Measurements from ENCODE around the gene BAHCC1. TPM values are rescaled to one million over a fixed set of nuclear protein-coding genes. Genes with fewer than 3 reads are reported as not detected.

Gene BAHCC1
- total and polyA plus RNA-seq, 2 donors (not counting 3 experiments of a cell fraction or from before 2014, with no cell fraction given) = 4.7 to 11.6 TPM

DNA sequence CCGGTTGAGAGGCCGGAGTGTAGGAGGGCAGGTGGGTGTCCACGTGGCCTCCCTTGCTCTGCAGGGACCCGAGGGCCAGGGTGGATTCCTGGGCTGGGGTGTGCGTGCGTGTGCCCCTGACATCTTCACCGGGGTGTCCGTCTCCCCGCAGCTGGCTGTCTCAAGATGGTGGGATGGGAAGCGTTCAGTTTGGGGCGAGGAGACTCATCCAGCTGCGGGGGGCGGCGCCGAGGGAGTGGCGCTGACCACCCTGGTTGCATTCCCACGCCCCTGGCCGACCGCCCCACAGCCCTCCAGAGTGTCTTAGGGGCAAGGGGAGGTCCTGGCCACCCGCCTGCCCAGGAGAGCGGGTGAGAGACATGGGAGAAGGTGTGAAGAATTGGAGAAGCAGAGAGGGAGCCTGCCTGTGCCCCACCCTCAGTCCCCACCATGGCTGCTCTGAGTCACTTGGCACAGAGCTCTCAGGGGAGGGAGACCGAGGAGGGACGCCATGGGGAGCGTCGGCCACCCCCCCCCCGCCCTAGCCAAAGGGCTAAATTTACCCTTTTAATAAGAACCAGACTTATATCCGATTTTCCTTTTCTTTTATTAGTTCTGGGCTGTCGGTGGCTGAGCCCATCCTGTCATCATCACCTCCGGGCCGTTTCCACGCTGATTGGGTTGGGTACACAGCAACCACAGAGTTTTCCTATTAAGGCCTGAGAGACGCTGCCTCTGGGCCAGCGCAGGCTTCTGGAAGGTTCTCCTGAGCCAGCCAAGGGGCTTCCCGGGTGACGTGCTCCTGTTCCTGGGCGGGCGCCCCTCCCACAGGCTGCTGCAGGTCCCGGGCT is 22.0 kb downstream of the BAHCC1 start:
- POLR2A ChIA-PET = no interaction called here
- no peak for FAIRE-seq
- no peaks in the 10 kb centered on the region for H3K9me3 ChIP-seq (replicated peaks; ENCODE audit: control insufficient read depth, insufficient read depth, low read length)
- intact Hi-C loops (cut with micrococcal nuclease) = loop anchor here (5.0 kb wide), 1 partner anchor 40 kb away; no protein-coding TSS in a partner anchor
- H3K4me3 ChIP-seq (replicated peaks in 1 of 3; ENCODE audit: insufficient read depth in 1 of 3, low read depth in 1 of 3, low read length in 3 of 3) = no peak overlapping the region
- H3K9me1 ChIP-seq (replicated peaks; ENCODE audit: control insufficient read depth, extremely low read depth, insufficient read depth, low read length) = no peaks in the 10 kb centered on the region
- no peaks in the 10 kb centered on the region for H3K36me3 ChIP-seq (ENCODE audit: control insufficient read depth in 2 of 2, extremely low read depth in 1 of 2, insufficient read depth in 2 of 2, low read length in 2 of 2)
- CTCF ChIA-PET = no interaction called here
- TF ChIP-seq EZH2 (IDR thresholded peaks at IDR 0.05; ENCODE audit: borderline replicate concordance, low read depth, low read length, severe bottlenecking) (no peak), POLR2A (IDR thresholded peaks at IDR 0.05; ENCODE audit: low read depth, low read length) (no peak), JUN (IDR thresholded peaks at IDR 0.05; ENCODE audit: borderline replicate concordance, insufficient read depth, insufficient read length, low read depth) (no peak), MYC (IDR thresholded peaks at IDR 0.05; ENCODE audit: low read depth, low read length) (no peak), GATA2 (IDR thresholded peaks at IDR 0.05; ENCODE audit: insufficient read depth, insufficient read length, low read depth, low read length) (no peak), POLR2AphosphoS5 (IDR thresholded peaks at IDR 0.05; ENCODE audit: insufficient read depth, low read depth, low read length) (no peak), FOS (IDR thresholded peaks at IDR 0.05; ENCODE audit: borderline replicate concordance, insufficient read depth, low read length) (no peak)
- TF ChIP-seq, protein P1, sequence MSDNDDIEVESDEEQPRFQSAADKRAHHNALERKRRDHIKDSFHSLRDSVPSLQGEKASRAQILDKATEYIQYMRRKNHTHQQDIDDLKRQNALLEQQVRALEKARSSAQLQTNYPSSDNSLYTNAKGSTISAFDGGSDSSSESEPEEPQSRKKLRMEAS (IDR thresholded peaks at IDR 0.05; ENCODE audit: insufficient read depth, insufficient read length) = no peak
- TF ChIP-seq, protein P2, sequence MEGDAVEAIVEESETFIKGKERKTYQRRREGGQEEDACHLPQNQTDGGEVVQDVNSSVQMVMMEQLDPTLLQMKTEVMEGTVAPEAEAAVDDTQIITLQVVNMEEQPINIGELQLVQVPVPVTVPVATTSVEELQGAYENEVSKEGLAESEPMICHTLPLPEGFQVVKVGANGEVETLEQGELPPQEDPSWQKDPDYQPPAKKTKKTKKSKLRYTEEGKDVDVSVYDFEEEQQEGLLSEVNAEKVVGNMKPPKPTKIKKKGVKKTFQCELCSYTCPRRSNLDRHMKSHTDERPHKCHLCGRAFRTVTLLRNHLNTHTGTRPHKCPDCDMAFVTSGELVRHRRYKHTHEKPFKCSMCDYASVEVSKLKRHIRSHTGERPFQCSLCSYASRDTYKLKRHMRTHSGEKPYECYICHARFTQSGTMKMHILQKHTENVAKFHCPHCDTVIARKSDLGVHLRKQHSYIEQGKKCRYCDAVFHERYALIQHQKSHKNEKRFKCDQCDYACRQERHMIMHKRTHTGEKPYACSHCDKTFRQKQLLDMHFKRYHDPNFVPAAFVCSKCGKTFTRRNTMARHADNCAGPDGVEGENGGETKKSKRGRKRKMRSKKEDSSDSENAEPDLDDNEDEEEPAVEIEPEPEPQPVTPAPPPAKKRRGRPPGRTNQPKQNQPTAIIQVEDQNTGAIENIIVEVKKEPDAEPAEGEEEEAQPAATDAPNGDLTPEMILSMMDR (IDR thresholded peaks at IDR 0.05; ENCODE audit: extremely low read depth in 1 of 2, insufficient read depth in 1 of 2, low read depth in 1 of 2, low read length in 2 of 2) = no peak
- no peak overlapping the region for H3K4me2 ChIP-seq (ENCODE audit: insufficient read depth, low read length)
- no peak overlapping the region for H3K9ac ChIP-seq (replicated peaks; ENCODE audit: extremely low read depth, insufficient read depth, low read length)
- H3K27ac ChIP-seq (ENCODE audit: insufficient read depth, low read depth, low read length) = no peak overlapping the region
- BruUV-seq (replicated peaks) = no TSS peak
- H4K20me1 ChIP-seq (replicated peaks; ENCODE audit: control insufficient read depth, extremely low read depth, insufficient read depth, low read length) = no peaks in the 10 kb centered on the region
- no peak overlapping the region for H2AFZ ChIP-seq (ENCODE audit: low read depth, low read length)
- H3K27me3 ChIP-seq (ENCODE audit: control insufficient read depth in 2 of 2, insufficient read depth in 2 of 2, low read length in 2 of 2) = no peaks in the 10 kb centered on the region
- no peaks in the 10 kb centered on the region for H3K79me2 ChIP-seq (ENCODE audit: control insufficient read depth, insufficient read depth, low read length)
- dilution Hi-C loops (cut with MboI; ENCODE audit: extremely low pct_ligation_motif_present, low sequenced_read_pairs) = no loop called here
- H3K4me1 ChIP-seq (ENCODE audit: control insufficient read depth, extremely low read depth, insufficient read depth, low read length) = peaks cover 23% of the 10 kb centered on the region
- no peak for DNase-seq (ENCODE audit: low read depth, low spot score)

All from endothelial cell of umbilical vein (primary cell).